HL-60/S4 (cell line): ENCODE results near the gene CDH4.

ENCODE experiments used
- in situ Hi-C: fragments of 300-500 bp; cut with MboI; formaldehyde crosslinking; loops from 2 replicates; pipeline ENCODE4 v1.14.3; 2022; ENCODE audit warnings: low sequenced_read_pairs

The CDH4 gene

GRCh38 chr20:61300293-61300692 is 48.2 kb downstream of the CDH4 start:
- in situ Hi-C loops: no loop called here

GRCh38 chr20:61300709-61301108 is 48.6 kb downstream of the CDH4 start:
- in situ Hi-C loops: no loop called here

- in situ Hi-C loops: no loop called here
Observed at GRCh38 chr20:61301711-61302525, 49.9 kb downstream of the CDH4 start.

GRCh38 chr20:61303217-61303616 is 51.2 kb downstream of the CDH4 start:
- in situ Hi-C loops: no loop called here

- in situ Hi-C loops: no loop called here
Observed at GRCh38 chr20:61303675-61304074, 51.6 kb downstream of the CDH4 start.

GRCh38 chr20:61304750-61305149 is 52.7 kb downstream of the CDH4 start:
- in situ Hi-C loops: no loop called here

GRCh38 chr20:61306937-61307475 is 54.9 kb downstream of the CDH4 start:
- in situ Hi-C loops: no loop called here

GRCh38 chr20:61307686-61308476 is 55.8 kb downstream of the CDH4 start:
- in situ Hi-C loops: no loop called here

GRCh38 chr20:61308477-61308774 is 56.4 kb downstream of the CDH4 start:
- in situ Hi-C loops: no loop called here

- in situ Hi-C loops: no loop called here
Observed at GRCh38 chr20:61310954-61311353, 58.9 kb downstream of the CDH4 start.

- in situ Hi-C loops: no loop called here
Observed at GRCh38 chr20:61311656-61312387, 59.8 kb downstream of the CDH4 start.

GRCh38 chr20:61312925-61313324 is 60.9 kb downstream of the CDH4 start:
- in situ Hi-C loops: no loop called here

GRCh38 chr20:61313396-61313795 is 61.3 kb downstream of the CDH4 start:
- in situ Hi-C loops: no loop called here

- in situ Hi-C loops: no loop called here
Observed at GRCh38 chr20:61314326-61315010, 62.4 kb downstream of the CDH4 start.

GRCh38 chr20:61315319-61315718 is 63.3 kb downstream of the CDH4 start:
- in situ Hi-C loops: no loop called here

- in situ Hi-C loops: no loop called here
Observed at GRCh38 chr20:61316346-61316745, 64.3 kb downstream of the CDH4 start.

GRCh38 chr20:61317966-61318530 is 66.0 kb downstream of the CDH4 start:
- in situ Hi-C loops: no loop called here

- in situ Hi-C loops: no loop called here
Observed at GRCh38 chr20:61320691-61321425, 68.8 kb downstream of the CDH4 start.

- in situ Hi-C loops: no loop called here
Observed at GRCh38 chr20:61321481-61321880, 69.4 kb downstream of the CDH4 start.
